ENCODE results near the gene OLFM1.

OLFM1 gene

DNA sequence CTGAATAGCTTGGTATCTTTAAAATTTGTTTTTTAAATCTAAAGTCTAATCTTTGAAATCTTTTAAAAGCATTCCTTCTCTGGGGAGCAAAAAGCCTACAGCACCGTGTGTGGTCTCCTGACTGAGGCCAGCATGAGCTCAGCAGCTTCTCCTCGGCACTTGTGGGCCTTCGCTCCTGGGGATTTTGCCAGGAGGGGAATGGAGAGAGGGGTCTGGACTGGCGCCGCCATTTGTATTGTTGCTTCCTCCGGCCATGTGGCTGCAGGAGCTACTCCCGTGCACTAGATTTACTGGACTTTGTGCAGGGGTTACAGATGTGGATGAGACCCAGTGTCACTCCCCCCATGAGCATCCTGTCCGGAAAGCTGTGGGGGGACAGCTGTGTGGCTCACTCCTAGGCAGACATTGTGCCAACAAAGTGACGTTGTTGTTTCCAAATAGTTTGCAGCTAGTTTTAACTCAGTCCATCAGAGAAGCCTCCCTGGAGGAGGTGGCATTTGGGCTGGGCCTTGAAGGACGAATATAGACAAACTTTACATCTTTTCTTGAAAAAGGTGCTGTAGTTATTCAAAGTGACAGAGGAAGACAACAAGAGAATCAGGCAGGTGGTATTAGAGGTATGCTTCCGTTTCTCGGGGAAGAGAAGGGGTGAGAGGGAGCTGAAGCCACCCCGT, 6.6 kb downstream of the OLFM1 start:
- TF ChIP-seq CTCF (IDR thresholded peaks at IDR 0.05; ENCODE audit: poor library complexity, severe bottlenecking): no peak
- Histone ChIP-seq H3K4me1 (ENCODE audit: insufficient read depth, poor library complexity, severe bottlenecking) (no peaks in the 10 kb centered on the region), H3K4me3 (ENCODE audit: severe bottlenecking) (no peak overlapping the region), H3K9me3 (ENCODE audit: severe bottlenecking) (no peaks in the 10 kb centered on the region), H3K36me3 (ENCODE audit: low read depth) (no peaks in the 10 kb centered on the region), H3K27me3 (ENCODE audit: insufficient read depth, poor library complexity, severe bottlenecking) (peaks cover 25% of the 10 kb centered on the region), H3K27ac (ENCODE audit: poor library complexity, severe bottlenecking) (no peak overlapping the region)
- no peak for ATAC-seq (ENCODE audit: low read depth)
- DNase-seq (ENCODE audit: low spot score): no peak

GRCh38 chr9:135095470-135096407, 8.3 kb downstream of the OLFM1 start:
- no peak overlapping the region for H3K27ac ChIP-seq (ENCODE audit: poor library complexity, severe bottlenecking)
- no peak for TF ChIP-seq CTCF (IDR thresholded peaks at IDR 0.05; ENCODE audit: poor library complexity, severe bottlenecking)
- H3K4me3 ChIP-seq (ENCODE audit: severe bottlenecking): no peak overlapping the region
- DNase-seq (ENCODE audit: low spot score) (no peak), ATAC-seq (ENCODE audit: low read depth) (no peak; the same call in 2 of the 3 replicates)
- peaks cover 18% of the 10 kb centered on the region for H3K27me3 ChIP-seq (ENCODE audit: insufficient read depth, poor library complexity, severe bottlenecking)
- no peaks in the 10 kb centered on the region for H3K36me3 ChIP-seq (ENCODE audit: low read depth)
- no peaks in the 10 kb centered on the region for H3K9me3 ChIP-seq (ENCODE audit: severe bottlenecking)
- H3K4me1 ChIP-seq (ENCODE audit: insufficient read depth, poor library complexity, severe bottlenecking): no peaks in the 10 kb centered on the region

DNA sequence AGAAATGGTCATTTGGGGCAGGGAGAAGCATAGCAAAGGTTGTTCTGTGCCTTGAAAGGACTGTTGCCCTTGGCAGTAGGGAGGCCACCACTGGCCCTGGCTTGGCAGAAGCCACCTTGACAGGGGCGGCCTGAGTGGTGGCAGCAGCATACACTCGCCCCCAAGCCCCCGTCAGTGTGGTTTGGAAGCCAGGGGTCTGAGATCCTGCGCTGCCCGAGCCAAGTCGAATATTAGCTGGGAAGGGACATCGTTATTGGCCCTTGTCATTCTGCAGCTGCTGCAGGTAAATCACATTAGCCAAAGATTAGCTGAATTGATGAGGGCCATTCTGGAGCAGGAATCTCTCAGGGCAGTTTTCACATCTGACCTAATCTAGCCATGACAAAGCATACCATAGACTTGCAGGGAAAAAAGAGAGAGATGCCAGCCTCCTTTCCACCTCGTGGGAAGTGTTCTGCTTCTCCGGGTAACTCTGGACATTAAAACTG, 9.0 kb downstream of the OLFM1 start:
- TF ChIP-seq CTCF (IDR thresholded peaks at IDR 0.05; ENCODE audit: poor library complexity, severe bottlenecking): no peak
- no peaks in the 10 kb centered on the region for H3K36me3 ChIP-seq (ENCODE audit: low read depth)
- ATAC-seq (ENCODE audit: low read depth): no peak

GRCh38 chr9:135098400-135099105, 11.1 kb downstream of the OLFM1 start:
- Histone ChIP-seq H3K4me1 (ENCODE audit: insufficient read depth, poor library complexity, severe bottlenecking) (no peaks in the 10 kb centered on the region), H3K9me3 (ENCODE audit: severe bottlenecking) (no peaks in the 10 kb centered on the region), H3K36me3 (ENCODE audit: low read depth) (no peaks in the 10 kb centered on the region), H3K4me3 (ENCODE audit: severe bottlenecking) (no peak overlapping the region), H3K27me3 (ENCODE audit: insufficient read depth, poor library complexity, severe bottlenecking) (peaks cover 44% of the 10 kb centered on the region), H3K27ac (ENCODE audit: poor library complexity, severe bottlenecking) (no peak overlapping the region)
- no peak for TF ChIP-seq CTCF (IDR thresholded peaks at IDR 0.05; ENCODE audit: poor library complexity, severe bottlenecking)
- ATAC-seq (ENCODE audit: low read depth): peak; percentile 63; the same call in 2 of the 3 replicates
- no peak for DNase-seq (ENCODE audit: low spot score)

More for the DNA sequence above, 9.0 kb downstream of the OLFM1 start:
- Histone ChIP-seq H3K4me1 (ENCODE audit: insufficient read depth, poor library complexity, severe bottlenecking) (no peaks in the 10 kb centered on the region), H3K27ac (ENCODE audit: poor library complexity, severe bottlenecking) (no peak overlapping the region), H3K9me3 (ENCODE audit: severe bottlenecking) (no peaks in the 10 kb centered on the region), H3K27me3 (ENCODE audit: insufficient read depth, poor library complexity, severe bottlenecking) (peaks cover 25% of the 10 kb centered on the region), H3K4me3 (ENCODE audit: severe bottlenecking) (no peak overlapping the region)
- no peak for DNase-seq (ENCODE audit: low spot score)

Data from RWPE2 (cell line).